Hepatocyte (in vitro differentiated cells): Measurements from ENCODE around the gene PIP4K2C.

Source experiments
- CTCF ChIP-seq: fragments of 200-600 bp; sonication (generic); IDR thresholded peaks from 2 replicates; pipeline ENCODE4 v1.5.1; 2016; ENCODE audit warnings: antibody characterized with exemption, mild to moderate bottlenecking; ENCODE audit not compliant: poor library complexity
- EZH2 ChIP-seq: fragments of 200-600 bp; sonication (generic); IDR thresholded peaks from 2 replicates; pipeline ENCODE4 v1.6.1; 2016; ENCODE audit warnings: antibody characterized with exemption, mild to moderate bottlenecking, borderline replicate concordance
- EZH2phosphoT487 ChIP-seq: fragments of 200-600 bp; sonication (generic); IDR thresholded peaks from one replicate; pipeline ENCODE4 v1.6.1; 2018; ENCODE audit warnings: antibody characterized with exemption, mild to moderate bottlenecking, low read depth, moderate library complexity; ENCODE audit not compliant: unreplicated experiment, severe bottlenecking

GRCh38 chr12:57548013-57548315, 43.0 kb upstream of the PIP4K2C start:
- TF ChIP-seq CTCF (no peak), EZH2phosphoT487 (no peak), EZH2 (no peak)
